ENCODE data around the gene PAPPA2.

DNA sequence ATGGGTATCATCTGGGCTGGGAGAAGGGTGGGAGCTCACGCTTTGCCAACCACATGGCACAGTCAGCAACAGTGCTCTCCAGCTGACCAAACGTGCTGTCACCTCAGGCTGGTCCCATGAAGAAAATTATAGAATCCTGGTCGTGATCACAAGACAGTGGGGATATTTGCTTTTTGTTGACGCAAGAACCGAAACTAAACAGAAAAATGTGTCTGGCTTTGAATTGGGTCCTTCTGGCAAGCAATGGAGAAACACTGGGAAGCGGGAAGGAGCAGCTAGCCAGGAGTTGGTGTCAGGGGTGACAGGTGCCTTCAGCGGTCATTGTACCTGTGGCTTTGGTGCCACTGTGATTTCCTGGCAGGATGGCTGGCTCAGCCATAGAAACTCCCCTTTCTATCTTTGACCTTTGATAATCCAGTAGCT lies 304.8 kb downstream of the PAPPA2 start:
- TF ChIP-seq, protein P1, sequence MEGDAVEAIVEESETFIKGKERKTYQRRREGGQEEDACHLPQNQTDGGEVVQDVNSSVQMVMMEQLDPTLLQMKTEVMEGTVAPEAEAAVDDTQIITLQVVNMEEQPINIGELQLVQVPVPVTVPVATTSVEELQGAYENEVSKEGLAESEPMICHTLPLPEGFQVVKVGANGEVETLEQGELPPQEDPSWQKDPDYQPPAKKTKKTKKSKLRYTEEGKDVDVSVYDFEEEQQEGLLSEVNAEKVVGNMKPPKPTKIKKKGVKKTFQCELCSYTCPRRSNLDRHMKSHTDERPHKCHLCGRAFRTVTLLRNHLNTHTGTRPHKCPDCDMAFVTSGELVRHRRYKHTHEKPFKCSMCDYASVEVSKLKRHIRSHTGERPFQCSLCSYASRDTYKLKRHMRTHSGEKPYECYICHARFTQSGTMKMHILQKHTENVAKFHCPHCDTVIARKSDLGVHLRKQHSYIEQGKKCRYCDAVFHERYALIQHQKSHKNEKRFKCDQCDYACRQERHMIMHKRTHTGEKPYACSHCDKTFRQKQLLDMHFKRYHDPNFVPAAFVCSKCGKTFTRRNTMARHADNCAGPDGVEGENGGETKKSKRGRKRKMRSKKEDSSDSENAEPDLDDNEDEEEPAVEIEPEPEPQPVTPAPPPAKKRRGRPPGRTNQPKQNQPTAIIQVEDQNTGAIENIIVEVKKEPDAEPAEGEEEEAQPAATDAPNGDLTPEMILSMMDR (IDR thresholded peaks at IDR 0.05) = no peak
- TF ChIP-seq POLR2AphosphoS5 (IDR thresholded peaks at IDR 0.05) = no peak

All from esophagus muscularis mucosa (tissue), 3 donors.